ENCODE results near the gene PRSS12.
"Not testable (repeated sequence)": the region's sequence is repeated elsewhere in the genome, so short reads cannot be mapped to it uniquely, and the experiment has no call there.

PRSS12 gene

DNA sequence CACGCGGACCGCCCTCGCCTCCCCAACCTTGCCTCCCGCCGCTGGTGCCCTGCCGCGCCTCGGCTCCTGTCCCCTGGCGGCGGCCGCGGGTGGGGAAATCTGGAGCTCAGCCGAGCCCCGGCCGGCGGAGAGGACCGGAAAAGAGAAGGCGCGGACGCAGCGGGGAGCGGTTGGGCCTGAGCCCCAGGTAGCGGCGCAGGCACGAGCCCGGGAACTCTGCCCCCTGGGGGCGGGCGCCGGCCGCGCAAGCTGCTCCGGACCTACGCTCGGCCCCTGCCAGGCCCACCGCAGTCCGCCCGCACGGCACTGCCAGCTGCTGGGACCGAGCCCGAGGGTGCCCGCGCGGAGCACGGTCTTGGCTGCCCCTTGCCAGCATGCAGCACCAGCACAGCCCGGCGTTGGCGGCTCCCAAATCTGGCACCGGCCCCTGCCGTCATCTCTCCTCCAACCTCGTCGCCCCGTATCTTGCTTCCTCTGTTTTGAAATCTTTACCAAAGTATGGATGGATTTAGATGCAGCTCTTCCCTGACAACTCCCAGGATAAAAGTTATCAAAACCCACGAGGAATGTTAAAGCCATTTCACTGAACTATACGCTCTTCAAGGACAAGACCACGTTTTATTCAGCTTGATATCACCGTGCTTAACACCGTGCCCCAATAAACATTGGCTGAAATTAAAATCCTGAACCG, at the start of gene PRSS12:
TSS of gene PRSS12 (minus strand) at position 161 of the 691 bp plus-strand sequence. CDS start 283 bp downstream, outside the sequence.
- FAIRE-seq = no peak

GRCh38 chr4:118400356-118400755, 47.6 kb upstream of the PRSS12 start:
- FAIRE-seq = no peak

DNA sequence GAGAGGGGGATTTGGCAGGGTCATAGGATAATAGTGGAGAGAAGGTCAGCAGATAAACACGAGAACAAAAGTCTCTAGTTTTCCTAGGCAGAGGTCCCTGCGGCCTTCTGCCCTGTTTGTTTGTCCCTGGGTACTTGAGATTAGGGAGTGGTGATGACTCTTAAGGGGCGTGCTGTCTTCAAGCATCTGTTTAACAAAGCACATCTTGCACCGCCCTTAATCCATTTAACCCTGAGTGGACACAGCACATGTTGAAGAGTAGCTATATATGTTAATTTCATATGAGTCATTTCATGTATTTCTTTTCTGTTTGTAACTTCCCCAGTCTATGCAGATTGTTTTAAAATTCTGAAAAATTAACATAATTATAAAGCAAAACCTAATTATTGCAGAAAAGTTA, 47.1 kb upstream of the PRSS12 start:
- not testable (repeated sequence) for FAIRE-seq

DNA sequence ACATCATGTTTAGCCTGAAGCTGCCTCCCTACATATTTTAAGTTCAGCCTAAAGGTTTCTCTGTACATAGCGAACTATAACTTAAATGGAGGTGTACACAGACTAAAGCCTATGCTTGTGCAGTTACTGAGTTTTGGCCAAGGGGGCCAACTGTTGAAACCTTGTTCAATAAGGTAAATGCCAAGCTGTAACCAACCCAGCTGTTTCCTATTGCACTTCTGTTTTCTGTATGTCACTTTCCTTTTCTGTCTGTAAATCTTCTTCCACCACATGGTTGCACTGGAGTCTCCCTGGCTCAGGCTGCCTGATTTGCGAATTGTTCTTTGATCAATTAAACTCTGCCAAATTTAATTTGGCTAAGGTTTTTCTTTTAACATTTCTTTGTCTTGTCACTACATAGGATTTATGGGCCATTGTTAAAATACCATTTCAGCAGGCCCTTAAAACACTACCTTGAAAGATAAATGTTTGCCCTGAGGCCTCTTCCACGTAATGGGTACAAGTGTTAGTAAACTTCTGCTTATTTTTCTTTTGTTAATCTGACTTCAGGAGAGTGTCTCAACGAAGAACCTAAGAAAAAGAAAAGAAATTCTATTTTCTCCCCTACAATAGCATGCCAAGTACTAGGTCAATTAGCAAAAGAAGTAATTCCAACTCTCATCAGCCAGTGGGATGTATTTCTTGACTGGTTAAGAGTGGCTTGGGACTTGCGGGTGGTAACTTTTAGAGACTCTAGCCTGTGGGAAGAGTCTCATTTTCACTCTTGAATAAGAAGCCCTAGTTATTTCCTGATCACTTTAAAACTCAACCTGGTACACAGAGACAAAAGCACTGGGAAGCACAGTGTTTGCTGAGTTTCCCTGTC, 45.7 kb upstream of the PRSS12 start:
- no peak for FAIRE-seq

GRCh38 chr4:118397623-118397979, 44.8 kb upstream of the PRSS12 start:
- FAIRE-seq = no peak

GRCh38 chr4:118396881-118397622, 44.2 kb upstream of the PRSS12 start:
- no peak for FAIRE-seq

DNA sequence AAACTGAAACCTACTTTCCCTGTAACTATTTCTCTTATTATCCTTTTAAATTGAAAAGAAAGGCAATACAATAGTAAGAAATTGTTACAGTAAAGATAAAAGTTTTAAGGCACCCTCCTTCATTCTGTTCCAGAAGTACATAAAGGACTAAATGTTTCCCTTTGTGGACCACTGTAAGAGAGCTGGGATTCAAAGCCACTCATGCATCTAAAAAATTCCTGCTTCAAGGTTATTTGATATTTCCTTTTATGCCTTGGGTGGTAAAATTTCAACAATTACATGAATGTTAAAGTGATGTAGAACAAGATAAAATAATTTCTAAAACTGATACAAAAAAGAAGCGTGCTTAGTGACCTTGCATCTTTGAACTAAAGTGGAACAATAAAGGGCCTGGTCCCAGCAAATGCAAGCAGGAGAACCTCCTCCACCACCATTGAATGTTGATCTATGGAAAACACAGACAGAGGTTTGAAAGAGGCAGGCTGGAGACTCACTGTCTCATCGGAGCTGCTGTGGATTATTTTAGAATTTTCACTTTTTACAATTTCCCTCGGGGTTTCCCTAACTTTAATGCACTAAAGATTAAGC, 42.3 kb upstream of the PRSS12 start:
- no peak for FAIRE-seq

DNA sequence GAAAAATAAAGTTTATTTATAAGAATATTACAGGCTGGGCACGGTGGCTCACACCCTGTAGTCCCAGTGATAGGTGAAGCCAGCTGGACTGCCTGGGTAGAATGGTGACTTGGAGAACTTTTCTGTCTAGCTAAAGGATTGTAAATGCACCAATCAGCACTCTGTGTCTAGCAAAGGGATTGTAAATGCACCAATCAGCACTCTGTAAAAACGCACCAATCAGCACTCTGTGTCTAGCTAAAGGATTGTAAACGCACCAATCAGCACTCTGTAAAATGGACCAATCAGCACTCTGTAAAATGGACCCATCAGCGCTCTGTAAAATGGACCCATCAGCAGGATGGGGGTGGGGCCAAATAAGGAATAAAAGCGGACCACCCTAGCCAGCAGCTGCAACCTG, 39.7 kb upstream of the PRSS12 start:
- not testable (repeated sequence) for FAIRE-seq

GRCh38 chr4:118390121-118390520, 37.3 kb upstream of the PRSS12 start:
- no peak for FAIRE-seq

DNA sequence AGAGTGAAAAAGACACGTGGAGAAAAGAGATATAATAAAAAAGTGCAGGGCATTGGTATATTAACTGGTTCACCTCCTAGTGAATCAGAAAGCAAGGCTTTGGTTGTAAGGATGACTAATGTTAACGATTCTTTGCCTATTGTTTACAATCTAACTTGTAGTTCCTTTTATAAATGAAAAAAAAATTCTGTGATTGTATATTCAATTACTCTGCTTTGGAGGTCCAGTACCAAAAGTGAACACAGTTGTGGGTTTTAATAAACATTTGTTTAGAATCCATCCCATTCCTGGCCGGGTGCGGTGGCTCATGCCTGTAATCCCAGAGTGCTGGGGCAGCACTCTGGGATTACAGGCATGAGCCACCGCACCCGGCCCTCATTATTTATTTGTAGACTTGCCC, 36.9 kb upstream of the PRSS12 start:
- no peak for FAIRE-seq

DNA sequence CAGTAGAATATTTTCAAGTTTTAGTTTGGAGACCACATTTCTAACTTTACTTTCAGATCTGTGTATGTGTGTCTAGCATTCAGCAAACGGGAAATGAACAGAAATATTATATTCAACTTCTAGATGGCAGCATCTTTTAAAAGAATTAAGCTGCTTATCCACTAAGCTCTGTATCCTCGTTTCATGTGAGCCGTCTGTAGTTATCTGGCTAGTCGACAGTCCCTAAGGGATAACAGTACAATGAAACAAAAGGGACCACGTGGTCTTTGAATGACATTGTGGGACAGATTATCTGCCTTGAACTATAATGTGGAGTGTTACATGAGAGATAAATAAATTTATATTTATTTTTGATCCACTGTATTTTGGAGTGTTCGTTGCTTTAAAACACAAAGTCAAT, 35.8 kb upstream of the PRSS12 start:
- FAIRE-seq = no peak

DNA sequence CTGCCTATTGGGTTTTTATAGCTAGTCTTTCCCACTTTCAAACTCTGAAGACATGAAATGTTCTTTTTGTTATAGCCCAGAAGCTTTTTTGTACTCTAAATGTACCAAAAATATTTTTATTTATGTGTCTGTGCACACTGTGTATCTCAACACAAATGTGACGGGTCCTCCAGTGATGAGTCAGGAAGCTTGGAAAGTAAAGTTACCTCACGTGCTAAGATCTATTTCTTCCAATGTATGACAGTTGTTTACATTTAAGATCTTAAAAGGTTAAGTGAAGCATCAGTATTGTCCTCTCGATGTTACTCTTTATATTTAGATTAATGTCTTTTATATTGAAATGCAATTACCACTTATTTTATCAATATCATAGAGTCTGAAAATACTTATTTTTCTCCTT, 29.1 kb upstream of the PRSS12 start:
- FAIRE-seq = no peak

DNA sequence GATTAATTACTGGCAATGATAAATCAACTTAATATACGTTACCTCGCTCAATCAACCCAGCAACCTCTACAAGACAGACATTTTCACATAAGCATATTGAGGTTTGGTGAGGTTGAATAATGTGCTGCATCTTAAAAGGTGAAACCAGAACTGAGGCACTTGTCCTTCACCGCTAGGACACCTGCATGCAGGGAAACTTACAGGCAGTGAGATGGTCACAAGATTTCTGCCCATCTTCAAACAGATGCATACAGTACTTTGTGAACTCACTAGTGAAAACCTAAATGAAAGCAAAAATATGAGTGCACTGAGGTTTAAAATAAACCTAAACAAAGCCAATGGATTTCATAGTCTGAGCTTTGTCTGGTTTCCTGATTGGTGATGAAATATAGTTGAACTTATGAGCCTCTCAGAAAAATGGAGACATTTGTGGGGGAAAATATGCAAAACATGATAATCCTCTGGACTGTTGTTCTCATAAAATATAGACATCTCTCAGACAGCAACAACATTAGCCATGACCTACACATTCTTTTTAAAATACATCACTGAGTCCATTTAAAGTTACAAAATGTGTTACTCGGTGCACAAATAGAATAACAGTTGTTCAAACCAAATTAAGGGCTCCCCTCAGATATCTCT, 20.9 kb upstream of the PRSS12 start:
- no peak for FAIRE-seq

GRCh38 chr4:118372251-118372650, 19.4 kb upstream of the PRSS12 start:
- FAIRE-seq = no peak

DNA sequence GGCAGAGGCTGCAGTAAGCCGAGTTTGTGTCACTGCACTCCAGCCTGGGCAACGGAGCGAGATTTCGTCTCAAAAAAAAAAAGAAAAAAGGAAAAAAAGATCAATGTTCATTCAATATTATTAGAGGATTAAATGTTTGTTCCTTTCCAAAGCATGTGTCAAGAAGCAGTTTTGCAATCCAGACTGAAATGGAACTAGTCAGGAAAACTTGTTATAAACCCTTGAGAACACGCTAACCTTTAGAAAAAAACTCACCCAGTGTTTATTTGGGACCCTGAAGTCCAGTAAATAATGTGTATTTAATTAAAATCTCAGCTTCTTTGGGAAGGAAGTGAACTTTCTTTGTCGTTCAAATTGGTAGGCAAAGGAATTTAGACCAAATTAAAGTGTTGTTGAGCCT, 16.4 kb upstream of the PRSS12 start:
- no peak for FAIRE-seq

DNA sequence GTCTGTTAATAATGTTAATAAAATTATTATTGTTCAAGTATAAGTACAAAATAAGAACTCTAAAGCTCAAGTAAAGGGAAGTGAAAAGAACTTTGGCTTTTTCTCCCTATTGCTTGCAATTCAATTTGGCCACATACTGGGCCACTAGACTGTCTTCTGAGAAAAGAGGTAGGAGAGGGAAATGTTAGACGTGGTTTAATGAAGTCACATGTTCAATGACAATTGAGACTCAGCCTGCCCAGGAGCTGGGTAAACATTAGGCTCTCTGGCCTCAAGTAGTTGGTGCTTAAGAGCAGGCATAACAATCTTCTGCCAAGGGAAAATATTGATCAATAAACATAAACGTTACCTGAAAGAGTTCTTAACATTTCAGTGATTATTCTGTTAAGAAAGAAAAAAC, 15.1 kb upstream of the PRSS12 start:
- no peak for FAIRE-seq

DNA sequence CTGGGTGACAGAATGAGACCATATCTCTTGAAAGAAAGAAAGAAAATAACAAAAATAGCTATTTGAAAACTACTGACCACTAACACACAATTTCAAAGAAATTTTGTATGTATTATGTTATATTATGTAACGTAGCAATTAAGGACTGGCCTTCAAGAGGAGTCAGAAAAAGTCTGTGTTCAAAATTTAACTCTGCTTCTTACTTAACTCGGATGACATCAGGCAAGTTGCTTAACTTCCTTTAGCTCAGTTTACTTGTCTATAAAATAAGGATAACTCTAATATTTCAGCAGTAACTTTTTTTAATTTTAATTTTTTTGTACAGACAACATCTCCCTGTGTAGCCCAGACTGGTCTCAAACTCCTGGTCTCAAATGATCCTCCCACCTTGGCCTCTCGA, 14.6 kb upstream of the PRSS12 start:
- no peak for FAIRE-seq

- FAIRE-seq = no peak
These were observed 10.4 kb upstream of the PRSS12 start for GRCh38 chr4:118363166-118363565.

DNA sequence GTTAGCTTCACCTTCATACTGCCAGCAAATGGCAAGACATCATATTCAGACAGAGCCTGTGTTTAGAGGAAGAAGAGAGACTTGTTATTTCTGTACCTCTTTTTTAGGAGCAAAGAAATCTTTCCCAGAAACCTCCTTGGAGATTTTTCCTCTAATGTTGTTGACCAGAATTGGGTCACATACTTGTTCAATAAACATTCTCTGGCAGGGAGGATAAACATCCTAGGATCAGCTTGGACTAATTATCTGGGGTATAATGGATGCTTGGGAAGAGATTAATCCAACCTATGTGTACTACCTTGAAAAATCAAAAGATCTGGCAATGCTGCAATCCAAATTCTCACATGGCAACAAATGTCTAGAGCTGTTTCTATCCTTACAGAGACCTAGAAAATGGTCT, 8.4 kb upstream of the PRSS12 start:
- FAIRE-seq = no peak

- FAIRE-seq = no peak
These were observed 7.3 kb upstream of the PRSS12 start for GRCh38 chr4:118360106-118360505.

DNA sequence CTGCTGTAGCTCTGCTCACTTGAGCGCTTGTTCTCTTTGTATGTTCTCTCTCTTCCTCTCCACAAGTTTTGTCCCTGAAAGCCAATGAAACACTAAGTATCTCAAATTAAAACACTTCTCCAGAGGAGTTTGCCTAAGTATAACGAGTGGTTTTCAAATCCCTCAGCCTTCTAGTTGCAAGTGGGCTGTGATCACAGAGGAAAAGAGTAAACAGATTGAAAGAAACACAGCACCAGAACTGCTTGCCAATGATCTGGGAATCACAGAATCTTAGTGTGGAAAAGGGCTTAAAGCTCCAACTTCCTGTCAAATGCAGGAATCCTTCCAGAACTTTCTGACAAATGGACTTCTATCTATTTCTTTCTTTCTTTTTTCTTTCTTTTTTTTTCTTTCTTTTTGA, 4.8 kb upstream of the PRSS12 start:
- no peak for FAIRE-seq

- no peak for FAIRE-seq
These were observed 3.9 kb upstream of the PRSS12 start for GRCh38 chr4:118356731-118357130.

- FAIRE-seq = no peak
These were observed 3.3 kb upstream of the PRSS12 start for GRCh38 chr4:118356111-118356510.

All from islet of Langerhans (tissue), 1 donor.